Measurements from ENCODE around the gene SPATA22.

- no peak for TF ChIP-seq HOXA7 (CRISPR knock-in tag; IDR thresholded peaks at IDR 0.05)
- no peak for TF ChIP-seq IRX3 (CRISPR knock-in tag; IDR thresholded peaks at IDR 0.05; ENCODE audit: borderline replicate concordance, low read depth)
- TF ChIP-seq NFRKB (IDR thresholded peaks at IDR 0.05) = no peak
- TF ChIP-seq ARID5B (CRISPR knock-in tag; IDR thresholded peaks at IDR 0.05) = no peak
- no peak for TF ChIP-seq HMGXB4 (CRISPR knock-in tag; IDR thresholded peaks at IDR 0.05; ENCODE audit: borderline replicate concordance in 1 of 2, low read depth in 1 of 2)
- no peak for TF ChIP-seq HOMEZ (CRISPR knock-in tag; IDR thresholded peaks at IDR 0.05; ENCODE audit: low read depth)
- TF ChIP-seq NFYB (CRISPR knock-in tag; IDR thresholded peaks at IDR 0.05) = no peak
- no peak for TF ChIP-seq ZNF646 (CRISPR knock-in tag; IDR thresholded peaks at IDR 0.05)
- no peak for TF ChIP-seq KAT7 (CRISPR knock-in tag; IDR thresholded peaks at IDR 0.05; ENCODE audit: borderline replicate concordance)
- no peak for TF ChIP-seq HDAC1 (CRISPR knock-in tag; IDR thresholded peaks at IDR 0.05)
These were observed 30.8 kb upstream of the SPATA22 start for GRCh38 chr17:3502466-3502865.

Measured in HepG2 (cell line).